HPDE6-E6E7 (cell line): ENCODE data around the gene BIRC2.

ENCODE experiments used
- DNase-seq: peaks from one replicate; pipeline ENCODE4 v3.0.0; 2011; ENCODE audit warnings: missing footprints; ENCODE audit errors: extremely low spot score

Gene BIRC2

DNA sequence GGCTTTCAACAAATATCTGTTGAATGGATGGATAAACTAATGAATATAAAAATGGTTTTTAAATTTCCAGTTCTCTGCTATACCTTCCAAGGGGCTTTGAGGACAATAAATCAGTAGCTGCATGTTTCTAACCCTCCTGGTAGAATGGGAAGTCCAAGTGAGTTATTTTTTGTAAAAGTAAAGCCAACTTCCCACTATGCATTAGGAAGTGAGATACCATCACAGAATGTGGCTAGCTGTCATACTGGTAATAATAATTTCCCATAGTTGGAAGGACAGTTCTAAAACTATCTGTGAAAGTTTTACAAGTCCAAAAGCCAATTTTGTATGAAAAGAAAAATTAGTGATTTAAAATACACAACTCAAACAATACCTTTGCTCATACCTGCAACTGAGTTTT is 55.5 kb downstream of the BIRC2 start:
- no peak for DNase-seq

DNA sequence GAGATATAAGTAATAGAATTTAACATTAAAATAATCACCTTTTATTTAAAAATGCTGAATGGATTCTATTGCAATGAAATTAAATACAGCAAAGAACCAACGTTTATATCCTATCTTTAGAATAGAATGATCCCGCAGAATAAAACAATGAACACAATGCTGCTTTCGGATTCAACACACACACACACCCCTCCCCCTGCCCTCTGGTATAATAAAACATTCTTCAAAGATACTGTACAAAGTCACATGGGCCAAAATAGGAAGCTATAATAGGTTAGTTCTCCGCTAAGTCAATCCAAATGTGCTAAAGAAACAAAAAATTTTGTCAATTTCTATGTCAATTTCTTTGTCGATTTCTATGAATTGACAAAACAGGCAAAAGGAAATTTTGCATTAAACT is 58.5 kb downstream of the BIRC2 start:
- DNase-seq: no peak

DNA sequence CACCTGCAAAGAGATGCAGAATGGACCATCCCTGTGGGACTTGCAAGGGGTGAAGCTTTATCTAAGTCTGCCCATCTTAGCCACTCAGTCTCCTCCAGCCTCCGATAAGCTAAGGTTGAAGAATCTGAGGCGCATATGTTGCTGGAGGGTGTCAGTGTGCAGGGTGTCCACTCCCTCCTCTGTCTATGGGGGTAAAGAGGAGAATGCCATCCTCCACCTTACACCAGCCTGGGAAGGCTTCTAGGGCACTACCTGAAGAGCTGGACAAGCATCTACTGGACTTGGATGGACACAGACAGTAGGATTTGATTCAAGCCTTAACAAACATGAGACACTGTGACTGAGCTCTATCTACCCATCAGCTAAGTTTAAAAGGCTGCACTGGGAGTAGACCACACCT is 59.1 kb downstream of the BIRC2 start:
- DNase-seq: no peak

DNA sequence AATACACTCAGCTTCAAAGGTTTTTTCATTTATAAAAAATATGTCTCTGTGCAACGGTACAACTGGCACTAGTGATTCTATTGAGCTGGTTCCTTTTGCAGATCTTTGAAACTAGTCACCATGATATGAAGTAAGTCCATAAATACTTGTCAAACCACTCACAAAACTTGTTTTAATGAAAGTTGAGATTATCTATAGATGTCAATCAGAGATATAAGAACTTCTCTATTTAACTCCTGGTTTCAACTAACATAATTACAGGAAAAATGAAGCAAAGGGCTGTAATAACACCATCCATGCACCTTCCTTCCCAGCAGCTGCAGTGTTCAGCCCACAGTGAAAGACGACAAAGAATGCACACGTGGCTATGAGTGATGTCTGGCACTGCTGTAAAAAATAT is 60.9 kb downstream of the BIRC2 start:
- no peak for DNase-seq

DNA sequence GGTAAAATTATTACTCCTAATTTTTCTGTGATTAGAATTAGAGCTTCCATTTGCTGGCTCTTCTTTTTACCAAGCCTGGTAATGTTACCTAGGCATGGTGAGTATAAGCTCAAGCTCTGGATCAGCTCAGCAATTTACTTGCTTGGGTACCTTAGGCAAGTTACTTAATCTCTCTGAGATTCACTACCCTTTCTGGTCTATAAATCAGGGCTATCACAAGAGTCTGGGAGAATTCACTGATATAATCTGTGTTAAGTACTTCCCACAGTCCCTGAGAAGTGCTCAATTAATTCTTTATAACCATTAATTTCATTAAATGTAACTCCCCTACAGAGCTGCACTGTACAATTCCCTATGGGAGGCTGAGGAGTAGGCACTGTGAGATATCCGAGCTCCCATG is 61.3 kb downstream of the BIRC2 start:
- DNase-seq: no peak

DNA sequence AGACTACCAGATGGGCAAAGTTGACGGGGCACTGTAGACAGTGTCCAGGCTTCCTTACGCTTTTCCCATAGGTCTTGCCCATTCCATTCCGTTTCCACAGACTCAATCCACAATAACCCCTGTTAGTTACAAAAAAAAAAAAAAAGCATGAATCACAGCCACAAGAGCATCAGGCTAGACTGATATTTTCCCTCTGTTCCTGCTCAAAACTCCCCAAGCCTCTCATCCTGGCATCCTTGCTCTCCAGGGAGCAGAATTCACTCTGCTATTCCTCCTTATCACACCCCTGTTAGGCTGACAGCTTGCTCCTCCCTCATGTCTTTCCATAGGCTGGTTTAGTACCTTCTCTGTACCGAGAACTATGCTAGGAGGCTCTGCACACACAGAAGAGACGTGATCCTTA is 63.4 kb downstream of the BIRC2 start:
- no peak for DNase-seq

DNA sequence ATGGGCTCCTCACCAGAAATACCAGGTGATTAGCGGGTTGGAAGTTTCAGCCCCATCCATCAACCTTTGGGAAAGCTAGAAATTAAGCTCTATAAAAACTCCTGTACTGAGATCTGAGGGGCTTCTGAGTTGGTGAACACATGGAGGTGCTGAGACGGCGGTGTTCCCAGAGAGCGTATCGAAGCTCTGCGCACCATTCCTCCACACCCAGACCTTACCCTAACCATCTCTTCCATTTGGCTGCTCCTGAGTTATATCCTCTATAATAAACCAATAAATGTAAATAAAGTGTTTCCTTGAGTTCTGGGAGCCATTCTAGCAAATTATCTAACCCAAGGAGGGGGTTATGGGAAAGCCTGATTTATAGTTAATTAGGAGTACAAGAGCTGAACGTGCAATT is 64.1 kb downstream of the BIRC2 start:
- no peak for DNase-seq

DNA sequence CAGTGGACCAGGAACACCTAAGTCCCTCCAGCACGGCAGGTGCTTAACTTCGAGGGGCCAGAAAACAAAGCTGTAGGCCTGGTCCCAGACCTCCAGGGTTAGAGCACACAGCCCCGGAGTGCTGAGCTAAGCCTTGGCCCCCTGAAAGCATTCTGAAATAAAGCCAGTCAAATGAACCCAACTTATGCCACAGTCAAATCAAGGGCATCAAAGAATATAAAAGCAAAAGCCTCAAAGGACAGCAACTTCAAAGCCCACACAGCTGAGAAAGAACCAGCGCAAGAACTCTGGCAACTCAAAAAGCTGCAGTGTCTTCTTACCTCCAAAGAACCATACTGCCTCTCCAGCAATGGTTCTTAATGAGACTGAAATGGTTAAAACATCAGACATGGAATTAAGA is 66.5 kb downstream of the BIRC2 start:
- DNase-seq: no peak

DNA sequence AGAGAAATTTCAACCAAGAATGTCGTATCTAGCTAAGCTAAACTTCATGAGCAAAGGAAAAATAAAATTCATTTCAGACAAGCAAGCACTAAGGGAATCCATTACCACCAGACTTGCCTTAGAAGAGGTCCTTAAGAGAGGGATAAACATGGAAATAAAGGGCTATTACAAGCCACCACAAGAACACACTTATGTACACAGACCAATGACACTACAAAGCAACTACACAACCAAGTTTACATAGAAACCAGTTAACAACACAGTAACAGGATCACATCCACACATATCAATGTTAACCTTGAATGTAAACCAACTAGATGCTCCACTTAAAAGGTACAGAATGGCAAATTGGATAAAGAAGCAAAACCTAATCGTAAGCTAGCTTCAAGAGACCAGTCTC is 67.5 kb downstream of the BIRC2 start:
- no peak for DNase-seq

DNA sequence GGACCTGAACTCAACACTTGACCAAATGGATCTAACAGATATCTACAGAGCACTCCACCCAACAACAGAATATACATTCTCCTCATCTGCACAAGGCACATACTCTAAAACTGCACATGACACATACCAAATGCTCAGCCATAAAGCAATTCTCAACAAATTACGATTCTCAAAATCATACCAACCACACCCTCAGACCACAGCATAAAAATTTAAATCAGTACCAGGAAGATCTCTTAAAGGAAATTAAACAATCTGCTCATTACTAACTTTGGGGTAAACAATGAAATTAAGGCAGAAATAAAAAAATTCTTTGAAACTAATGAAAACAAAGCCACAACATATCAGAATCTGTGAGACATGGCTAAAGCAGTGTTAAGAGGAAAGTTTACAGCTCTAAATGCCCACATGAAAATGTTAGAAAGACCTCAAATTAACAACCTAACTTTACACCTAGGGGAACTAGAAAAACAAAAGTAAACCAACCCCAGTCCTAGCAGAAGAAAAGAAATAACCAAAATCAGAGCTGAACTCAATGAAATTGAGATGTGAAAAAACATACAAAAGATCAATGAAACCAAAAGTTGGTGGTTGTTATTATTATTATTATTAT is 68.4 kb downstream of the BIRC2 start:
- no peak for DNase-seq

DNA sequence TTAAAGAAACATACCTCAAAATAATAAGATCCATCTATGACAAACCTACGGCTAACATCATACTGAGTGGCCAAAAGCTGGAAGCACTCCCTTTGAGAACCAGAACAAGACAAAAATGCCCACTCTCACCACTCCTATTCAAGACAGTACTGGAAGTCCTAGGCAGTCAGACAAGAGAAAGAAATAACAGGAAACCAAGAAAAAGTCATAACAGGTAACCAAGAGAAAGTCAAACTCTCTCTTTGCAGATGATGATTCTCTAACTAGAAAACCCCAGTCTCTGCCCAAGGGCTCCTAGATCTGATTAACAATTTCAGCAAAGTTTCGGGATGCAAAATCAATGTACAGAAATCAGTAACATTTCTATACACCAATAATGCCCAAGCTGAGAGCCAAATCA is 70.0 kb downstream of the BIRC2 start:
- DNase-seq: no peak

DNA sequence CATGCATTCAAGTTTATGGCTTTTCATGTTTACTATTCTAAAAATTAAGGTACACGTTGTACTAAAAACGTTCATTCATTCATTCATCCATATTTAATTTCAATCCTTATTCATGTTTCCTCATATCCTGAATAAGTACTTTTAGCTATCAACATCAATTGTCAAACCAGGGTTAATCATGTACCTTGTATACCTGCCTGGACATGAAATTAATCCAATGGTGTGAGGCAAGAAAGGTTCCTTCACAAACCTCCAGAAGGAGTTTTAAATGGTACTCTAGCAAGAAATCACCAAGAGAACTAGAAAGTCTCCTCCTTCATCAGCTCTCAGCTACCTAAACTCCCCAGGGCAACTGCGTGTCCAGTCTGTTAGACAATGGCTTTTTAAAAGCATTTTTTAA is 72.2 kb downstream of the BIRC2 start:
- DNase-seq: peak; percentile 21

DNA sequence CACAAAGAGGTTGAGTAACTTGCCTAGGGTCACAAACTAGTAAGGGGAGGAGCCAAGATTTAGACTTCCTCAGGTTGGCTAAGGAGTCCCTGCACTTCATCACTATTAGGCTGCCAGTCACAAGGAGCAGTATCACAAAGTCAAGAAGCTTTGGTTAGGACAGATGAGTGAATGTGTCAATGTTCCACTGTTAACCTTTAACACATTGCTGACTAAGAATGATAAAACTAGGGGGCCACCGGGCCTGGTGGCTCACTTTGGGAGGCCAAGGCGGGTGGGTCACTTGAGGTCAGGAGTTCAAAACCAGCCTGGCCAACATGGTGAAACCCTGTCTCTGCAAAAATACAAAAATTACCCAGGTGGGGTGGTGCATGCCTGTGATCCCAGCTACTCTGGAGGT is 73.5 kb downstream of the BIRC2 start:
- no peak for DNase-seq

DNA sequence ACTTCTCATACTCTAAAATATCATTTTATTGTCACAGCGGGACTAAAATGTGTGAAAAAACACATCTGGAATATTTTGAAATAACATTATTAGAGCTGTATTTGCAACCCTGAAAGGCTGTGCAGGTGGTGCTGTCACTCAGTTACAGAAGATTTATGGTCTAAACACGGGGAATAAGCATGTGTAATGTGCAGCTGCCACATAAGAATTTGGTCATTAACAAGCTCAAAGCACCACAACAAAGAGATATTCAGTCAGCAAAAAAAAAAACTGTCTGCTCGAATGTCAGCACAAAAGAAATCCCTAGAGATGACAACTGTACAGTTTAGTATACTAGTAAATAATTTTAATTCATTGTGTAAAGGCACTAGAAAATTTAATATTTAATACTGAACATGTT is 74.2 kb downstream of the BIRC2 start:
- no peak for DNase-seq

DNA sequence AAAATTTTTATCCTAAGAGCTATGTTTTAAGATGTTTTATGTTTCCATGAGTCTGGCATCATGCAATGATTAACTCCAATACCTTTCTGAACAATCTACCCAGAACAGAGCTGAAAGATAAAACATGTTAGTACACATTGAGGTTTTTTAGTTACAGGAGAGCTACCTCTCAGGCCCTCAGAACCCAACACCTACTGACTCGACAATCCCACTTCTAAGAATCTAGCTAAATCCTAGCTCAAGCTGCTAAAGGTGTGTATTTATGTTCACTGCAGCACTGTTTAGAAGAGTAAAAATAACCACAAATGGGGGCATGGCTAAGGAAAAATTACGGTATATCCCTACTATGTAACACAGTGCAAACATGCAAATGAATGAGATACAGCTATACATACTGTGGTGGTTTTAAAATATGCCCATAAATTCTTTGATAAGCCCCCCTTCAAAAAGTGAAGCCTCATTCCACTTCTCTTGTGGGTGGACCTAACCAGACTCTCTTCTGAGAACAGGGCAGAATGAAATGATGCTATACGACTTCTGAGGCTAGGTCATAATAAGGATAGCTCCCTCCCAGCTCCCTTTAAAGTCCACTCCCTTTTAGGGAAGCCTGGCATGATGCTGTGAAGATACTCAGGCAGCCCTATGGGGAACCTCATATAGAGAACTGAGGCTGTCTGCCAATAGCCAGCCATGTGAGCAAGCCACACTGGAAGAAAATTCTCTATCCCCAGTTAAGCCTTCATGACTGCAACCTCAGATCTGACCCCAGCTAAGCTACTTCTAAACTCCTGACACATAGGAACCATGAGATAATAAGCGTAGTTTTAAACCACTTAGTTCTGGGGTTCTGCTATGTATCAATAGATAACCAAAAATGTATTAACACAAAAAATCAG is 76.1 kb downstream of the BIRC2 start:
- no peak for DNase-seq

DNA sequence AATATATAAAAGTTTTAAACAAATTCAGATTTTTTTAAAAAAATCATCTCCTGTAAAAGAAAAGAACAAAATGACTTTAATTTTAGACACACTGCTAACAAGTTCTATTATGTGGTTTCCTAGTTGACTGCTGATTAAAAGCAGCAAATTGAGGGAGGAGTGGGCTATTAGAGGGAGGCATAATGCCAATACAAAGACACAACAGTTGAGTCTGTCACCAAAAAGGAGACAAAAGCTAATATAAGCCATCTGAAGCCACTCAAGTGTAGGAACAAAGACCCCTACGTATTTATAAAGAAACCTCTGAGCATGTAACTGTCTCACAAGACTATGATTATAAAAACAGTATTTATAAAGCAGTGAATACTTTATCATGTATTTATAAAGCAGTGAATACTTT is 76.9 kb downstream of the BIRC2 start:
- DNase-seq: no peak

DNA sequence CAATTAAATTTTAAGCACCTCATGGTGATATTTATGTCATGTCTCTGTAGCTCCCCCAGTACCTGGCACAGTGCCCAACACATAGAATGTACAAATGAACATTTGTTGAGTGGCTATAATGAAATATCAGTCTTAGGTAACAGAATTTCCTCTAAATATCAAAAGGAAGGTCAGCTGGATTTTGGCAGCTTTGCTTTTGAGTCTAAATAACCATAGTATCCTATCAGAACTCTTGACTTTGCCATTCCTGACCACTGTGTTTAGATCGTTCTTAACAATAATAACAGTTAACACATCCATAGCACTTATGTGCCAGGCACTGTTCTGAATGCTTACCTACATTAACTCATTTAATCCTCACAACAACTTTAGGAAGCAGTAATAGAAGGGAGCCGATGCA is 79.0 kb downstream of the BIRC2 start:
- DNase-seq: no peak

DNA sequence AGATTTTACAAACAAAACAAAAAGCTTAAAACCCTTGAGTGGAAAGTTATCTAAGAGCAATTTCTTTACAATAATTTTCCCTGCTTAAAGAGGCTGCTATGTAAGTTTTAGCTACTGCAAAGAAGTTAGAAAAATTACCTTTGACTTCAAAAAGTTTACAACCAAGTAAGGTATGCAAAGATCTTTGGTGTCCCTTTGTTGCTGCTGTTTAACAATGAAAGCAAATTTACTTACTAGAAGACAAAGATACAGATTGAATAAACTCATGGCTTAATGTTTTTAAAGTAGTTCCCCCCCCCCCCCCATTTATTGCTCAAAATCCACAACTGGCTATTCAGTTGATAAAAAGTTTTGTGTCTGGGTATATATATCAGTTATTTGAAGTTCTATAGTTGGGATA is 79.6 kb downstream of the BIRC2 start:
- no peak for DNase-seq

DNA sequence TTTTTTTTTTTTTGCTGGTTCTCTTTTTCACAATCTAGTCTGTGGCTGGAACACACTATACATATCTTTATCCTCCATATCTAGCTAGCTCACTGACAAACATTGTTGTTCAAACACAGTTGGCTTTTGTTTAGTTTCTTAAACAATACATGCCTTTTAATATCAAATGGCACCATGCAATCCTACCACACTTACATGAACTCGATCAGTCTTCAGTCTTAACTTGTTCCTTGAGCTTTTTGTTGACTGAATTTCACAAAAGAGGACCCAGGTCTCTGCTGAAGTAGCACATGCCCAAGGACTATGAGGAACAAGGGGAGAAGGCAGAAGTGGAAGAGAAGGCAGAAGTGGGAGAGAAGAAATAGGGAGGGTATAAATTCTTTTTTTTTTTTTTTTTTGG is 80.1 kb downstream of the BIRC2 start:
- DNase-seq: no peak
